SK-N-SH treated with all-trans-retinoic acid at 6 μM for 48 hours (cell line): ENCODE measurements around the gene ITIH4.

Experiments used
- ARNTL ChIP-seq: fragments of 450-650 bp; formaldehyde crosslinking; IDR thresholded peaks from 2 replicates; pipeline ENCODE4 v1.5.0; 2020; ENCODE audit warnings: low read depth, mild to moderate bottlenecking, moderate library complexity, borderline replicate concordance
- CREB5 ChIP-seq: fragments of 250-450 bp; sonication (Bioruptor Pico); IDR thresholded peaks from 2 replicates; pipeline ENCODE4 v1.5.1; 2020; ENCODE audit warnings: low read depth, mild to moderate bottlenecking, moderate library complexity
- PATZ1 ChIP-seq: fragments of 250-450 bp; sonication (Bioruptor Pico); IDR thresholded peaks from 2 replicates; pipeline ENCODE4 v1.8.0; 2020; ENCODE audit warnings: mild to moderate bottlenecking, moderate library complexity, borderline replicate concordance
- RARB ChIP-seq: fragments of 250-450 bp; sonication (Bioruptor Pico); IDR thresholded peaks from 2 replicates; pipeline ENCODE4 v1.8.0; 2021; ENCODE audit warnings: mild to moderate bottlenecking, moderate library complexity
- SNAI2 ChIP-seq: fragments of 250-450 bp; sonication (Bioruptor Pico); IDR thresholded peaks from 2 replicates; pipeline ENCODE4 v1.5.0; 2020; ENCODE audit warnings: mild to moderate bottlenecking, moderate library complexity
- TCF4 ChIP-seq: fragments of 250-450 bp; sonication (Bioruptor Pico); IDR thresholded peaks from 2 replicates; pipeline ENCODE4 v1.8.0; 2021; ENCODE audit warnings: mild to moderate bottlenecking, moderate library complexity, borderline replicate concordance

- no peak for TF ChIP-seq TCF4 (CRISPR knock-in tag)
- no peak for TF ChIP-seq CREB5 (CRISPR knock-in tag)
- no peak for TF ChIP-seq PATZ1 (CRISPR knock-in tag)
- TF ChIP-seq RARB = no peak
- TF ChIP-seq ARNTL (CRISPR knock-in tag) = no peak
- no peak for TF ChIP-seq SNAI2 (CRISPR knock-in tag)
Observed at GRCh38 chr3:52852419-52852818, 21.9 kb upstream of the ITIH4 start.
